Testis (tissue), 3 donors: ENCODE data around the gene FAM20C. TPM values are rescaled to one million over a fixed set of nuclear protein-coding genes. Genes with fewer than 3 reads are reported as not detected.

Experiments used
- DNase-seq: peaks from one replicate; pipeline ENCODE4 v3.0.0-alpha.2; 2019
- H3K27ac ChIP-seq, 2 donors: fragments of 200-600 bp; sonication (generic); one replicate each; pipeline ENCODE4 v1.5.1; 2019
- H3K27me3 ChIP-seq: fragments of 200-600 bp; sonication (generic); one replicate; pipeline ENCODE4 v1.5.1; 2019
- H3K36me3 ChIP-seq: fragments of 200-600 bp; sonication (generic); one replicate; pipeline ENCODE4 v1.5.1; 2017; ENCODE audit warnings: low read depth; ENCODE audit errors: missing control alignments
- H3K4me1 ChIP-seq: fragments of 200-600 bp; sonication (generic); one replicate; pipeline ENCODE4 v1.5.1; 2019
- H3K4me3 ChIP-seq, 2 donors: fragments of 200-600 bp; sonication (generic); one replicate each; pipeline ENCODE4 v1.5.1; 2017 to 2019
- H3K9me3 ChIP-seq: fragments of 200-600 bp; sonication (generic); one replicate; pipeline ENCODE4 v1.5.1; 2017
- CTCF ChIP-seq, 3 experiments: fragments of 450-650 bp in 2 of 3; fragments of 200-600 bp in 1 of 3; sonication (generic) in 1 of 3; IDR thresholded peaks; one replicate each; pipeline ENCODE4 v1.5.1; 2016 to 2019; ENCODE audit warnings: antibody characterized with exemption in 3 of 3, mild to moderate bottlenecking in 2 of 3, moderate library complexity in 1 of 3
- POLR2A ChIP-seq: fragments of 450-650 bp; IDR thresholded peaks from one replicate; pipeline ENCODE4 v1.6.1; 2017; ENCODE audit warnings: antibody characterized with exemption, mild to moderate bottlenecking, moderate library complexity
- WGBS, 2 donors: methylation state at CpG; one replicate each; pipeline ENCODE4 v1.1.5; 2018; 5-methylcytosine and 5-hydroxymethylcytosine counted together
- intact Hi-C: fragments of 100-400 bp; cut with DNase I; formaldehyde crosslinking; loops from one replicate; pipeline ENCODE4 v1.15.1; 2023; ENCODE audit warnings: low total_unique reads
- polyA plus RNA-seq: library from polyadenylated mRNA; stranded (reverse); fragments of 350-450 nt; fragmentation: Illumina TruSeq; extraction: RNeasy Lipid Tissue Mini Kit (QIAGEN cat#74804); gene quantifications from one replicate; pipeline ENCODE4 v1.2.3, GENCODE V29; 2014; ENCODE audit warnings: low read depth, low replicate concordance; ENCODE audit not compliant: insufficient read depth
- total RNA-seq, 2 donors: library from RNA; depleted of rRNA; stranded (reverse); fragments of >200 nt; gene quantifications; one replicate each; pipeline ENCODE4 v1.2.3, GENCODE V29; 2016

Gene FAM20C
- total and polyA plus RNA-seq, 3 donors from 2014 or later = 14.0 to 36.7 (median 34.0) TPM

GRCh38 chr7:214410-215212 lies 22.2 kb downstream of the FAM20C start:
- no peaks in the 10 kb centered on the region for H3K36me3 ChIP-seq
- H3K27me3 ChIP-seq = no peaks in the 10 kb centered on the region
- H3K27ac ChIP-seq = no peak overlapping the region
- no peak overlapping the region for H3K4me3 ChIP-seq
- TF ChIP-seq CTCF (IDR thresholded peaks at IDR 0.05) (no peak), POLR2A (no peak)
- H3K4me1 ChIP-seq = no peaks in the 10 kb centered on the region
- WGBS, 2 donors = 75 to 83% methylated on average over 34 to 36 of the region's 36 CpGs
- H3K9me3 ChIP-seq = no peaks in the 10 kb centered on the region
- no peak for DNase-seq
- intact Hi-C loops = no loop called here

GRCh38 chr7:216360-217300 lies 24.3 kb downstream of the FAM20C start:
- Histone ChIP-seq H3K36me3 (no peaks in the 10 kb centered on the region), H3K27ac (no peak overlapping the region), H3K27me3 (no peaks in the 10 kb centered on the region), H3K9me3 (no peaks in the 10 kb centered on the region), H3K4me1 (peaks cover 6% of the 10 kb centered on the region), H3K4me3 (no peak overlapping the region)
- intact Hi-C loops = no loop called here
- 69 to 76% methylated on average over 19 to 24 of the region's 24 CpGs for WGBS, 2 donors
- TF ChIP-seq CTCF (IDR thresholded peaks at IDR 0.05) (no peak), POLR2A (no peak)
- no peak for DNase-seq

- Histone ChIP-seq H3K27ac (no peak overlapping the region), H3K4me3 (no peak overlapping the region), H3K36me3 (no peaks in the 10 kb centered on the region), H3K27me3 (no peaks in the 10 kb centered on the region), H3K4me1 (peaks cover 6% of the 10 kb centered on the region), H3K9me3 (no peaks in the 10 kb centered on the region)
- 90 to 92% methylated on average over 13 to 21 of the region's 21 CpGs for WGBS, 2 donors
- intact Hi-C loops = no loop called here
- DNase-seq = no peak
- TF ChIP-seq CTCF (IDR thresholded peaks at IDR 0.05) (no peak), POLR2A (no peak)
These were observed 25.4 kb downstream of the FAM20C start for GRCh38 chr7:217781-218180.

GRCh38 chr7:218316-218715 lies 25.9 kb downstream of the FAM20C start:
- intact Hi-C loops = no loop called here
- Histone ChIP-seq H3K36me3 (no peaks in the 10 kb centered on the region), H3K27me3 (no peaks in the 10 kb centered on the region), H3K4me1 (peaks cover 6% of the 10 kb centered on the region), H3K9me3 (no peaks in the 10 kb centered on the region), H3K27ac (no peak overlapping the region), H3K4me3 (no peak overlapping the region)
- WGBS, 2 donors = 91 to 93% methylated on average over 15 to 24 of the region's 24 CpGs
- DNase-seq = no peak
- TF ChIP-seq CTCF (IDR thresholded peaks at IDR 0.05) (no peak), POLR2A (no peak)
